SJCRH30 (cell line): Measurements from ENCODE around the gene ABT1. TPM values are rescaled to one million over a fixed set of nuclear protein-coding genes. Genes with fewer than 3 reads are reported as not detected.

Source experiments
- DNase-seq, 2 experiments: peaks; one replicate each; pipeline ENCODE4 v3.0.0-alpha.2; 2015 to 2020
- H3K27ac ChIP-seq: fragments of 250-450 bp; sonication (Bioruptor Pico); 2 replicates; pipeline ENCODE4 v1.5.1; 2020; ENCODE audit warnings: mild to moderate bottlenecking, moderate library complexity
- H3K27me3 ChIP-seq: fragments of 250-450 bp; sonication (Bioruptor Pico); 2 replicates; pipeline ENCODE4 v1.5.1; 2020; ENCODE audit warnings: mild to moderate bottlenecking, moderate library complexity
- H3K36me3 ChIP-seq: fragments of 250-450 bp; sonication (Bioruptor Pico); 2 replicates; pipeline ENCODE4 v1.5.1; 2020; ENCODE audit warnings: mild to moderate bottlenecking, moderate library complexity
- H3K4me1 ChIP-seq: fragments of 250-450 bp; sonication (Bioruptor Pico); 2 replicates; pipeline ENCODE4 v1.5.1; 2020; ENCODE audit warnings: mild to moderate bottlenecking, moderate library complexity
- H3K4me3 ChIP-seq: fragments of 250-450 bp; sonication (Bioruptor Pico); 2 replicates; pipeline ENCODE4 v1.5.1; 2020; ENCODE audit warnings: mild to moderate bottlenecking, moderate library complexity
- H3K9me3 ChIP-seq: fragments of 250-450 bp; sonication (Bioruptor Pico); replicated peaks from 2 replicates; pipeline ENCODE4 v1.5.1; 2020; ENCODE audit warnings: mild to moderate bottlenecking, moderate library complexity
- total RNA-seq: library from RNA; depleted of rRNA; stranded (reverse); fragments of >200 nt; shearing (Covaris generic); gene quantifications from 2 replicates; pipeline ENCODE4 v1.2.3, GENCODE V29; 2014

Gene ABT1
- total RNA-seq, 1 experiment from 2014 or later, result 26.6 TPM

DNA sequence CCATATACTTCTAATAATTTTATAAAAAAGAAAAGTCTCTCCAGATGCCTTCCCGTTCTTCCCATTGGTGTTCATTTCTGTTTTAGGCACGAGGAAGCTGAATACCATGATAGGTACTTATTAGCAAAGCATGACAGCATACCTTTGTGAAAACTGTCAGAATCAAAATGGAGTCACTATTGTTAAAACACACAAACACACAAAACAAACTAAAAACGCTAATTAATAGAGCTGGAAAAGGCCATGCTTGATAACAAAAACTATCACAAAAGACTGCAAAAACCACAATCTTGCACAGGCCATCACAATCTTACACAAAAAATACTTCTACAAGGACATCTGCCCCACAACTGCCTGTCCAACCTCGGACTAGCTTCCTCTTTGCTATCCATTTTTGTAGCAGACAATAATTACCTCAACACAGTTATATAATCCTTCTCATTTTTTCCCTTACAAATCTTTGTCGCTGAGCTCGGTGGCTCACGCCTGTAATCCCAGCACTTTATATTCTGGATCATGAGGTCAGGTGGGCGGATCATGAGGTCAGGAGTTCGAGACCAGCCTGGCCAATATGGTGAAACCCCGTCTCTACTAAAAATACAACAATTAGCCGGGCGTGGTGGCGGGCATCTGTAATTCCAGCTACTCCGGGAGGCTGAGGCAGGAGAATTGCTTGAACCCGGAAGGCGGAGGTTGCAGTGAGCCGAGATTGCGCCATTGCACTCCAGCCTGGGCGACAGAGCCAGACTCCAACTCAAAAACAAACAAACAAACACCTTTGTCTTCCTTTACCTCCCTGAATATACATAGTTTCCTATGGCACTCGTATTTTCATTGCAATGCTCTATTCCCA, 3.2 kb upstream of the ABT1 start:
- Histone ChIP-seq H3K36me3 (0 out of 2 replicates have a peak, but pooled peaks cover 3% of the 10 kb centered on the region), H3K4me3 (no peak overlapping the region), H3K4me1 (no peaks in the 10 kb centered on the region), H3K27ac (no peak overlapping the region), H3K27me3 (no peaks in the 10 kb centered on the region), H3K9me3 (no peaks in the 10 kb centered on the region)
- DNase-seq, result no peak

DNA sequence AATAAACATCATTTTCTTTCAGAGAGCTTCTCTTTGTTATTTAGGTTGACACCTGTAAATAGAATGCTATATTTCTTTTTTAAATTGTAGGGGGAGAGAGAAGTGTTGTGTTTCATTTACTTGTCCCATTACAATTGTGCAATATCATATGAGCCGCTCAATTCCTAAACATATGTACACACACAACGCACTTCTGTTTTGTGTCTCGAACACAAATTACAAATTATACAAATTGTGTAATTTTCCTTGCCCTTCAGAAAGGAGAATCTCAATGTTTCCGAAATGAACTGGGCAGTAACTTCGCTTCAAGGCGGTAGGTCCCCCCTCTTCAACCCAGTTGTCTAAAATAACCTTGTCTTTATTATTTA, 2.6 kb upstream of the ABT1 start:
- no peaks in the 10 kb centered on the region for H3K9me3 ChIP-seq
- H3K27ac ChIP-seq, result no peak overlapping the region
- no peaks in the 10 kb centered on the region for H3K27me3 ChIP-seq
- no peak for DNase-seq
- H3K4me1 ChIP-seq, result no peaks in the 10 kb centered on the region
- peaks cover 8% of the 10 kb centered on the region for H3K36me3 ChIP-seq
- H3K4me3 ChIP-seq, result no peak overlapping the region

DNA sequence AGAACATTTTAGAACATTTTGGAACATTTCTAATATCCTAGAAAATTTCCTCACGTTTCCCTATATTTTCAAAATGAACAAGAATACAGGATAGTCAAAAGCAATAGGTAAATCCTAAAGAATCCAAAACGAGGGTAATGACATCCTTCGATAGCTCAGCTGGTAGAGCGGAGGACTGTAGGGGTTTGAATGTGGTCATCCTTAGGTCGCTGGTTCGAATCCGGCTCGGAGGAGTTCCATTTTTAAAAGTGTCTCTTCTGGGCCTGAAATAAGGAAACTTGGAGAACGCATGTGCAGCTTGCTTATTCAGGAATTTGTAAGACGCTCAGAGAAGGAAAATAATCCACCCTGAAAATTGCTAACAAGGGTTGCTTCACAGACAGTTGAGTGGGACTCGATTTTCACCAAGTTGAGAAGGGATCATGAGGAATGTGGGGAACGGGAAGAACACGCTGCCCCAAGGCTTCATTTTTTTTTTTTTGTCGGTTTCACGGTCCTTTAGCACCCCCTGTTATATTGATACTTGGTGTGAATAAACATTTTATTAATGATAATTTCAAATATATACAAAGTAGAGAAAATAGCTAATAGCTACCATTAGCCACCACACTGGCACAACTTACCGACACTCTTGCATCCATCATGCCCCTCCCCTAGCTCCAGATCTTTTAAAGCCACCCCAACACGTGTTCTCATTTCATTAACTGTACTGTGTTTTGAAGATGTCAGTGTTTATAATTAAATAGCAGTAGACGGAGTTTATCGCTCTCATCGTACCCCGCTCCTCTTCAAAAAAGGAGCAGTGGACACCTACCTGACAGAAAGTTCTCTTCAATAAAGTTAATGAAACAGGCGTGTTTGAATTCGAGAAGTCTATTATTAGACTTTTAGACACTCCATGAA, 1.8 kb upstream of the ABT1 start:
- Histone ChIP-seq H3K36me3 (peaks cover 14% of the 10 kb centered on the region), H3K9me3 (no peaks in the 10 kb centered on the region), H3K4me1 (no peaks in the 10 kb centered on the region), H3K4me3 (peak overlapping the region; percentile 82), H3K27me3 (no peaks in the 10 kb centered on the region), H3K27ac (peak overlapping the region; percentile 14; the same call in 1 of the 2 replicates)
- DNase-seq, result peak; percentile 31 to 62

DNA sequence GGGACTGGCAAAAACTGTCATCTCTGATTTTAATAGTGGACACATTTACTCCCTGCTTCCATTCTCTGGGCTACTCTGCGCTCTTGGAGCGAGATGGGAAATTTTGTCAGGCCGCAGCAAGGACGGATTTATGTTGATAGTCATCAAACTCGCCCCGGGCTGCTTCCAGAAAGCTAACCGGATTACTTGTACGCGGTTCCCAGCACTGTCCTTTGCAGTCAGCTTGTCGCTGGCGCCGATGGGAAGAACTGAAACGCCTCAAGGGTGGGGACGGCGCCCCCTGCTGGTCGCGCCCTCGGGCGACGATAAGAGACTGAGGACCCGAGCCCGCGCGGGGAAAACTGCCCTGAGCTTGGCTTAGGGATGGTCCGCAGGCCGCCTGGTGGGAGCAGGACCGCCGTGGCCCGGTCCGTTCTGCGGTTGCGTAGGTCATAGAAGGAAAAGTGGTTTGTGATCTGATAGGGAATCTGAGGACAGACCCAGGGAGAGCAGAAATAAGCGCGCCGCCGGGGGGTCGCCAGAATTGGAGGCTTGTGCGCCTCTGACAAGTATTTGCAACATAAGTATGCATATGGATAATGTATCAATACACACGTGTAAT, 984 bp upstream of the ABT1 start:
- Histone ChIP-seq H3K9me3 (no peaks in the 10 kb centered on the region), H3K36me3 (peaks cover 17% of the 10 kb centered on the region), H3K4me3 (peak overlapping the region; percentile 82), H3K27ac (peak overlapping the region; percentile 72), H3K4me1 (no peaks in the 10 kb centered on the region), H3K27me3 (no peaks in the 10 kb centered on the region)
- peak; percentile 90 to 95 for DNase-seq

DNA sequence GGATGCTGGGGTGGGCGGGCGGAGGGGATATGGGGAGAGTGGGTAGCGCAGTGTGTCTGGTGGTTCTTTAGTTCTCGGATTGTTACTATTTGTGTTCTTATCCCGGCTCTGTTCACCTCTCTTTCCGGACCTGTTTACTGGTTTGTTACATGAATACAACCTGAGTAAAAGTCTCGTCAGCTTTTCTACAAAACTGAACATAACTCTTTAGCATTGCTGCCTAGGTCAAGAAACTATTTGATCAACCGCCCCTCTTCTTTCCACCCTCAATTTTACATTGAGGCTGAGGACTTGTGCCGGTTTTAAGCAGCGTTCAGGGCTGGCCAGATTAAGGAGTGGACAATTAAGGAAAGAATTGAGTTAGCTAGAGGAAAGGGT, 625 bp downstream of the ABT1 start:
- H3K36me3 ChIP-seq, result peaks cover 17% of the 10 kb centered on the region
- H3K4me3 ChIP-seq, result peak overlapping the region; percentile 82
- peak overlapping the region; percentile 72 for H3K27ac ChIP-seq

DNA sequence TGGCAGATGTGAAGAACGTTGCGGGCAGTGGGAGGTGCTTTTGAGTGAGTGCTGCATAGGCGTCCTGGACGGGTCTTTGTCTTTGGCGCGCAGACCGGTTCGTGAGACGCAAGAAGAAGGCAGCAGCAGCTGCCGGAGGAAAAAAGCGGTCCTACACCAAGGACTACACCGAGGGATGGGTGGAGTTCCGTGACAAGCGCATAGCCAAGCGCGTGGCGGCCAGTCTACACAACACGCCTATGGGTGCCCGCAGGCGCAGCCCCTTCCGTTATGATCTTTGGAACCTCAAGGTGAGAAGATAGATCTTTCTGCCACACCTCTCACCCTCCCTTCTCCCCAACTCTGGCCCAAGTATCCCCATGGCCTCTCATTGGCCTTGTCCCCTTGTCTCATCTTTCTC, 1.1 kb downstream of the ABT1 start:
- H3K9me3 ChIP-seq, result no peaks in the 10 kb centered on the region
- H3K27me3 ChIP-seq, result no peaks in the 10 kb centered on the region
- no peak for DNase-seq
- H3K4me3 ChIP-seq, result peak overlapping the region; percentile 82
- peaks cover 17% of the 10 kb centered on the region for H3K36me3 ChIP-seq
- no peak overlapping the region for H3K27ac ChIP-seq
- no peaks in the 10 kb centered on the region for H3K4me1 ChIP-seq

More for the DNA sequence above, 625 bp downstream of the ABT1 start:
- H3K9me3 ChIP-seq, result no peaks in the 10 kb centered on the region
- no peaks in the 10 kb centered on the region for H3K4me1 ChIP-seq
- H3K27me3 ChIP-seq, result no peaks in the 10 kb centered on the region
- no peak for DNase-seq

DNA sequence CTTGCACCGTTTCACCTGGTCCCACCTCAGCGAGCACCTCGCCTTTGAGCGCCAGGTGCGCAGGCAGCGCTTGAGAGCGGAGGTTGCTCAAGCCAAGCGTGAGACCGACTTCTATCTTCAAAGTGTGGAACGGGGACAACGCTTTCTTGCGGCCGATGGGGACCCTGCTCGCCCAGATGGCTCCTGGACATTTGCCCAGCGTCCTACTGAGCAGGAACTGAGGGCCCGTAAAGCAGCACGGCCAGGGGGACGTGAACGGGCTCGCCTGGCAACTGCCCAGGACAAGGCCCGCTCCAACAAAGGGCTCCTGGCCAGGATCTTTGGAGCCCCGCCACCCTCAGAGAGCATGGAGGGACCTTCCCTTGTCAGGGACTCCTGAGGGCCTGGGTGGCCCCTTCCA, 1.5 kb downstream of the ABT1 start:
- peaks cover 17% of the 10 kb centered on the region for H3K36me3 ChIP-seq
- no peaks in the 10 kb centered on the region for H3K4me1 ChIP-seq
- no peaks in the 10 kb centered on the region for H3K27me3 ChIP-seq
- H3K4me3 ChIP-seq, result no peak overlapping the region
- H3K9me3 ChIP-seq, result no peaks in the 10 kb centered on the region
- DNase-seq, result no peak
- no peak overlapping the region for H3K27ac ChIP-seq

DNA sequence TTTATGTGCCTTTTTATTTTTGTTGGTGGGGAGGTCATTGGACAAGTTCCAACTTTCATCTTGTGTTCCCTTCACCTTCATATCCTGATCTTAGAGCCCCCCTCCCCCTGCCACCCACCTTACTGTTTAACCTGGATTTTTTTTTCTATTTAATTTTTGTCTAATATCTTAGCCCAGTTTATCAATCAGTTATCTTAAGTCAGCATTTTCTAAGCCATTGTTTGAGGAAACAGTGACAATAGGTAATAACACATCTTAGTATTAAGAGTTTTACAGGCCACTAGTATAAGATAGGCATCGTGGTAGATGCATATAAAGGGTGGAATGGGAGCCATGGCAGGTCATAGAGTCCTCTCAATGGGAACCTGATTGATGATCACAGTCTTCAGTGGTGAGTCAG, 2.4 kb downstream of the ABT1 start:
- DNase-seq, result no peak
- peaks cover 17% of the 10 kb centered on the region for H3K36me3 ChIP-seq
- H3K27ac ChIP-seq, result no peak overlapping the region
- H3K4me3 ChIP-seq, result no peak overlapping the region
- no peaks in the 10 kb centered on the region for H3K4me1 ChIP-seq
- no peaks in the 10 kb centered on the region for H3K9me3 ChIP-seq
- H3K27me3 ChIP-seq, result no peaks in the 10 kb centered on the region

DNA sequence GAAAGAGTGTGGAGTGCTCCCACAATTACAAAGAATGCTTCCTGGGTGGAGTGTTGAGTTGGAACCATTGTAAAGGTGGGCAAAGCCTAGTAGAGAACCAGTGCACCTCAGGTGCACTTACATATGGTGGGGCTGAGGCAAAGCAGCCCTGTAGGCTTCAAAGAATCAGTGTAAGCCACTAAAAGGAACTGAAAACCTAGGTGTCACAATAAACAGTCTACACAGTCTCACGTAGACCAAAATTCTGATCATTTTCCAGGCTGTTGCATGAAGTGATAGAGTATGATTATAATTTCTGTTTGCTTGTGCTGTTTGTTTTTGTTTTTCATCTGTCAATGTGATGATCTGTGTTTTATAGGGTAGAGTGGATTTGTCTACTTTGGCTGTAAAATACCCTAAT, 2.8 kb downstream of the ABT1 start:
- no peak for DNase-seq
- no peak overlapping the region for H3K4me3 ChIP-seq
- no peaks in the 10 kb centered on the region for H3K27me3 ChIP-seq
- H3K9me3 ChIP-seq, result no peaks in the 10 kb centered on the region
- no peak overlapping the region for H3K27ac ChIP-seq
- peaks cover 17% of the 10 kb centered on the region for H3K36me3 ChIP-seq
- no peaks in the 10 kb centered on the region for H3K4me1 ChIP-seq

DNA sequence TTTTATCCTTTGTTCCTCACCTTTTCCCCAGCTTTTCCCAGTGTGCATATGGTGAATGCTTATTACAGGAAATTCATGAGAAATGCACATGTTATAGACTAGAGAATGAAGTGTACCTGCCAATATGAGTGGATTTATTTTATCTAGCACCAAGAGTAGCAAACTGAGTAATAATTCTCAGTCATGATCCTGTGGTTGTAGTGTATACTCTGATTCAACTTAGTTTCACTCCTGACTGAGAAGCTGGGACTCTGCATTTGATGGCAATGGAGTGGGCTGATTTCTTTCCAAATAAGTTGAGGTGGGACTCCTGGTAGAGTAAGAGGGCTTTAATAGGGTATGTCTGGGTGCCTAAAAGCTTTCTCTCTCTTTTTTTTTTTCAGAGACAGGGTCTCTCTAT, 4.0 kb downstream of the ABT1 start:
- Histone ChIP-seq H3K27me3 (no peaks in the 10 kb centered on the region), H3K27ac (no peak overlapping the region), H3K4me1 (no peaks in the 10 kb centered on the region), H3K4me3 (no peak overlapping the region), H3K36me3 (peaks cover 17% of the 10 kb centered on the region), H3K9me3 (no peaks in the 10 kb centered on the region)
- no peak for DNase-seq

DNA sequence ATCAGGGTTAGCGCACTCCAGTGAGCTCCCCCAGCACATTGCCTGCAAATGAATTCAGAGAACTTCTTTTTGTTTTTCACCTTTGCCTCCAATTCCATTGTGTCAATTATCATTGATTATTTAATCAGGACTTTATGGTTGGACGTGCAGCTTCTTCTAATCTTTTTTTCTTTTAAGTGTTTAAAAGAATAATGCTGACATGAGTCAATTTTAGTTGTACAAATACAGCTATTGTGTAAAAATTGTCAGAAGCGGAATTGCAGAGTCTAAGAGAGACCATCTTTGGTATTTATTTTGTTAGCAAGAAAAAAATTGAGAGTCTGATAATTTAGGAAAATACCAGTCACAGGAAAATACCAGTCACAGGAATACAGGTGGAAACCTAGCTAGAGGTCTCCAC, 5.5 kb downstream of the ABT1 start:
- peaks cover 17% of the 10 kb centered on the region for H3K36me3 ChIP-seq
- no peaks in the 10 kb centered on the region for H3K9me3 ChIP-seq
- no peak overlapping the region for H3K4me3 ChIP-seq
- no peaks in the 10 kb centered on the region for H3K4me1 ChIP-seq
- no peaks in the 10 kb centered on the region for H3K27me3 ChIP-seq
- no peak for DNase-seq
- no peak overlapping the region for H3K27ac ChIP-seq

DNA sequence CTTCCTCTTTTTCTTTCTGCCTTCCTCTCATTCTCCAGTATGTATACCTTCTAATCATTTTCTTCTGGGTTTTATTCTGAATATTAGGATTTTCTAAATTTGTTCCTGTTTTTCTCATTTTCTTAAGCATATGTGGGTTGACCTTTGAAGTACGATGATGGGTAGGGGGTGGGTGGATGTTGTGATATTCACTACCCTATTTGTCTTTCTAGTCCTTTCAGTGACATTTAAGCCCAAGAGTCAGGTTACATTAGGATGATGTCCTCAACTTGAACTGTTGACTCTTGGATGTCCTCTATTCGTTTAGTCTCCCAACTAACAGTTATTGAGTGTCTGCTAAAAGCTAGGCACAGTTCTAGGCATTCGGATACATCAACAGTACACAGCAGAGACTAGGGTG, 7.3 kb downstream of the ABT1 start:
- Histone ChIP-seq H3K36me3 (peaks cover 10% of the 10 kb centered on the region), H3K4me3 (no peak overlapping the region), H3K27me3 (no peaks in the 10 kb centered on the region), H3K27ac (no peak overlapping the region), H3K9me3 (no peaks in the 10 kb centered on the region), H3K4me1 (no peaks in the 10 kb centered on the region)
- DNase-seq, result no peak

DNA sequence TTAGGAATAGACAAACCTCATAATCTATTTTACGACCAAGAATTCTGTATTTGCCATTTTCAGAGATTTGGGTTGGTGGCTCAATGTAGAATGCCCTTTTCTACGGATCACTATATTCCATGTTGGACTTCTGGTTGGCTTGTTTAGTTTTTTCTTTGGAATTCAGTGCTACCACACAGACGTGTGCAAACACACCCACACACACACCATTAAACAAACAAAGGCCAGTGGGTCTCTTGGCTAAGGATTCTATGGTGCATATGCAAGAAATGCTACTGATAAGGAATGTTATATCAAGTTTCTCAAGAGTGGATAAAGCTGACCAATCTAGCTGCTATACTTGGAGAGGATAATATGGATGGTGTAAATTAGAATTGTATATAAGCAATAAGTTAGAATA, 8.0 kb downstream of the ABT1 start:
- Histone ChIP-seq H3K4me3 (no peak overlapping the region), H3K27me3 (no peaks in the 10 kb centered on the region), H3K36me3 (0 out of 2 replicates have a peak, but pooled peaks cover 3% of the 10 kb centered on the region), H3K9me3 (no peaks in the 10 kb centered on the region), H3K4me1 (no peaks in the 10 kb centered on the region), H3K27ac (no peak overlapping the region)
- no peak for DNase-seq

DNA sequence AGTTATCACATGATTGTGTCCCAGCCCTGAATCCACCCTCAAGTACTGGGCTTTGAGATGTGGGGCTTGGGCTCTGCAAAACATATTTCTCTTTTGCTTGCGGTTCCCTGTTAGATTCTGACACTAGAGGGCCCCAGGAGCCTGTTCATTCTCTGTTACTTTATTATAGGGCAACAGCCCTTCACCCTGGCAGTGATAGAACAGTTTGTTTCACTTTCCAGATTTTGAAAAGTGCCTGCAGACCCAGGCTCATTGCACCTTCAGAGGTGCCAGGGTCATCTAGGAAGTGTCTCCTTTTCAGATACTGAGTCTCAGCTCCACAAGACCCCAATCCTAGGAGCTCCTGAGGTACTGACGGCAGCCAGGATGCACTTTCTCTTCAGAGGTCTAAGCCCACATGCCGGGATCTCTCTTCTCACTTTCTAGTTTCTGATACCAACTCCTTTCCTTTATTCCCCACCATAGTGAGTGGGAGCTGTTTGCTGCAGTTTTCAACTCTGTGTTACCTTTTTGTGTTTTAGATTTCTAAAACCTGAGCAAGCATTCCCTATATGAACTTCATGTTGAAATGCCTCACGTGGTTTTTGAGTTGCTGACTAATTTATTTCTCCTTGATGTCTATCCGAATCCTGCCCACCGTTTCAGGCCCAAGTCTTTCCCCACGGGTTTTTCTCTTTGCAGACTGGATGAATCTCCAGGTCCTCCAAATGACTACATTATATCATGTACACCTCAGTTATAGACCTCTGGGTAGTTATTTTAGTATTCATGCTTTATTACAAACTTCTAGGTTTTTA, 10.9 kb downstream of the ABT1 start:
- no peaks in the 10 kb centered on the region for H3K4me1 ChIP-seq
- H3K9me3 ChIP-seq, result no peaks in the 10 kb centered on the region
- no peaks in the 10 kb centered on the region for H3K27me3 ChIP-seq
- H3K27ac ChIP-seq, result no peak overlapping the region
- H3K36me3 ChIP-seq, result no peaks in the 10 kb centered on the region
- DNase-seq, result peak; percentile 53 to 77
- H3K4me3 ChIP-seq, result no peak overlapping the region
